Measurements from ENCODE around the gene MAST4.

Gene MAST4

DNA sequence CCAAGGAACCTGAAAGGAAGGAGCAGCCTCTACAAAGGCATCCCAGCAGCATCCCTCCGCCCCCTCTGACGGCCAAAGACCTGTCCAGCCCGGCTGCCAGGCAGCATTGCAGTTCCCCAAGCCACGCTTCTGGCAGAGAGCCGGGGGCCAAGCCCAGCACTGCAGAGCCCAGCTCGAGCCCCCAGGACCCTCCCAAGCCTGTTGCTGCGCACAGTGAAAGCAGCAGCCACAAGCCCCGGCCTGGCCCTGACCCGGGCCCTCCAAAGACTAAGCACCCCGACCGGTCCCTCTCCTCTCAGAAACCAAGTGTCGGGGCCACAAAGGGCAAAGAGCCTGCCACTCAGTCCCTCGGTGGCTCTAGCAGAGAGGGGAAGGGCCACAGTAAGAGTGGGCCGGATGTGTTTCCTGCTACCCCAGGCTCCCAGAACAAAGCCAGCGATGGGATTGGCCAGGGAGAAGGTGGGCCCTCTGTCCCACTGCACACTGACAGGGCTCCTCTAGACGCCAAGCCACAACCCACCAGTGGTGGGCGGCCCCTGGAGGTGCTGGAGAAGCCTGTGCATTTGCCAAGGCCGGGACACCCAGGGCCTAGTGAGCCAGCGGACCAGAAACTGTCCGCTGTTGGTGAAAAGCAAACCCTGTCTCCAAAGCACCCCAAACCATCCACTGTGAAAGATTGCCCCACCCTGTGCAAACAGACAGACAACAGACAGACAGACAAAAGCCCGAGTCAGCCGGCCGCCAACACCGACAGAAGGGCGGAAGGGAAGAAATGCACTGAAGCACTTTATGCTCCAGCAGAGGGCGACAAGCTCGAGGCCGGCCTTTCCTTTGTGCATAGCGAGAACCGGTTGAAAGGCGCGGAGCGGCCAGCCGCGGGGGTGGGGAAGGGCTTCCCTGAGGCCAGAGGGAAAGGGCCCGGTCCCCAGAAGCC is 569.6 kb downstream of the MAST4 start:
- H3K27me3 ChIP-seq (ENCODE audit: insufficient read depth, poor library complexity, severe bottlenecking) = no peaks in the 10 kb centered on the region
- peak; percentile 29 to 70 for DNase-seq (ENCODE audit: low read depth in 1 of 2, low spot score in 1 of 2)
- no peak overlapping the region for H3K4me3 ChIP-seq (replicated peaks; ENCODE audit: insufficient read depth, low read length)
- no peak for TF ChIP-seq POLR2AphosphoS5 (IDR thresholded peaks at IDR 0.05; ENCODE audit: low read depth)
- TF ChIP-seq, protein P1, sequence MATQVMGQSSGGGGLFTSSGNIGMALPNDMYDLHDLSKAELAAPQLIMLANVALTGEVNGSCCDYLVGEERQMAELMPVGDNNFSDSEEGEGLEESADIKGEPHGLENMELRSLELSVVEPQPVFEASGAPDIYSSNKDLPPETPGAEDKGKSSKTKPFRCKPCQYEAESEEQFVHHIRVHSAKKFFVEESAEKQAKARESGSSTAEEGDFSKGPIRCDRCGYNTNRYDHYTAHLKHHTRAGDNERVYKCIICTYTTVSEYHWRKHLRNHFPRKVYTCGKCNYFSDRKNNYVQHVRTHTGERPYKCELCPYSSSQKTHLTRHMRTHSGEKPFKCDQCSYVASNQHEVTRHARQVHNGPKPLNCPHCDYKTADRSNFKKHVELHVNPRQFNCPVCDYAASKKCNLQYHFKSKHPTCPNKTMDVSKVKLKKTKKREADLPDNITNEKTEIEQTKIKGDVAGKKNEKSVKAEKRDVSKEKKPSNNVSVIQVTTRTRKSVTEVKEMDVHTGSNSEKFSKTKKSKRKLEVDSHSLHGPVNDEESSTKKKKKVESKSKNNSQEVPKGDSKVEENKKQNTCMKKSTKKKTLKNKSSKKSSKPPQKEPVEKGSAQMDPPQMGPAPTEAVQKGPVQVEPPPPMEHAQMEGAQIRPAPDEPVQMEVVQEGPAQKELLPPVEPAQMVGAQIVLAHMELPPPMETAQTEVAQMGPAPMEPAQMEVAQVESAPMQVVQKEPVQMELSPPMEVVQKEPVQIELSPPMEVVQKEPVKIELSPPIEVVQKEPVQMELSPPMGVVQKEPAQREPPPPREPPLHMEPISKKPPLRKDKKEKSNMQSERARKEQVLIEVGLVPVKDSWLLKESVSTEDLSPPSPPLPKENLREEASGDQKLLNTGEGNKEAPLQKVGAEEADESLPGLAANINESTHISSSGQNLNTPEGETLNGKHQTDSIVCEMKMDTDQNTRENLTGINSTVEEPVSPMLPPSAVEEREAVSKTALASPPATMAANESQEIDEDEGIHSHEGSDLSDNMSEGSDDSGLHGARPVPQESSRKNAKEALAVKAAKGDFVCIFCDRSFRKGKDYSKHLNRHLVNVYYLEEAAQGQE (IDR thresholded peaks at IDR 0.05; ENCODE audit: insufficient replicate concordance, low read depth) = no peak
- TF ChIP-seq SPI1 (IDR thresholded peaks at IDR 0.05; ENCODE audit: borderline replicate concordance, low read depth) = no peak
- TF ChIP-seq, protein P2, sequence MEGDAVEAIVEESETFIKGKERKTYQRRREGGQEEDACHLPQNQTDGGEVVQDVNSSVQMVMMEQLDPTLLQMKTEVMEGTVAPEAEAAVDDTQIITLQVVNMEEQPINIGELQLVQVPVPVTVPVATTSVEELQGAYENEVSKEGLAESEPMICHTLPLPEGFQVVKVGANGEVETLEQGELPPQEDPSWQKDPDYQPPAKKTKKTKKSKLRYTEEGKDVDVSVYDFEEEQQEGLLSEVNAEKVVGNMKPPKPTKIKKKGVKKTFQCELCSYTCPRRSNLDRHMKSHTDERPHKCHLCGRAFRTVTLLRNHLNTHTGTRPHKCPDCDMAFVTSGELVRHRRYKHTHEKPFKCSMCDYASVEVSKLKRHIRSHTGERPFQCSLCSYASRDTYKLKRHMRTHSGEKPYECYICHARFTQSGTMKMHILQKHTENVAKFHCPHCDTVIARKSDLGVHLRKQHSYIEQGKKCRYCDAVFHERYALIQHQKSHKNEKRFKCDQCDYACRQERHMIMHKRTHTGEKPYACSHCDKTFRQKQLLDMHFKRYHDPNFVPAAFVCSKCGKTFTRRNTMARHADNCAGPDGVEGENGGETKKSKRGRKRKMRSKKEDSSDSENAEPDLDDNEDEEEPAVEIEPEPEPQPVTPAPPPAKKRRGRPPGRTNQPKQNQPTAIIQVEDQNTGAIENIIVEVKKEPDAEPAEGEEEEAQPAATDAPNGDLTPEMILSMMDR (IDR thresholded peaks at IDR 0.05; ENCODE audit: insufficient read depth, low read length) = no peak
- no peak for TF ChIP-seq GABPA (IDR thresholded peaks at IDR 0.05; ENCODE audit: low read depth)
- peak overlapping the region; percentile 69 for H3K27ac ChIP-seq (replicated peaks)

GRCh38 chr5:67166460-67167285 is 570.5 kb downstream of the MAST4 start:
- no peak overlapping the region; the same call in 1 of the 2 replicates for H3K4me3 ChIP-seq (replicated peaks; ENCODE audit: insufficient read depth, low read length)
- TF ChIP-seq, protein P2 (IDR thresholded peaks at IDR 0.05; ENCODE audit: insufficient read depth, low read length) = no peak
- TF ChIP-seq POLR2AphosphoS5 (IDR thresholded peaks at IDR 0.05; ENCODE audit: low read depth) (no peak), GABPA (IDR thresholded peaks at IDR 0.05; ENCODE audit: low read depth) (no peak), SPI1 (IDR thresholded peaks at IDR 0.05; ENCODE audit: borderline replicate concordance, low read depth) (no peak)
- TF ChIP-seq, protein P1 (IDR thresholded peaks at IDR 0.05; ENCODE audit: insufficient replicate concordance, low read depth) = no peak
- peak overlapping the region; percentile 69 for H3K27ac ChIP-seq (replicated peaks)
- no peaks in the 10 kb centered on the region for H3K27me3 ChIP-seq (ENCODE audit: insufficient read depth, poor library complexity, severe bottlenecking)
- no peak for DNase-seq (ENCODE audit: low read depth in 1 of 2, low spot score in 1 of 2)

DNA sequence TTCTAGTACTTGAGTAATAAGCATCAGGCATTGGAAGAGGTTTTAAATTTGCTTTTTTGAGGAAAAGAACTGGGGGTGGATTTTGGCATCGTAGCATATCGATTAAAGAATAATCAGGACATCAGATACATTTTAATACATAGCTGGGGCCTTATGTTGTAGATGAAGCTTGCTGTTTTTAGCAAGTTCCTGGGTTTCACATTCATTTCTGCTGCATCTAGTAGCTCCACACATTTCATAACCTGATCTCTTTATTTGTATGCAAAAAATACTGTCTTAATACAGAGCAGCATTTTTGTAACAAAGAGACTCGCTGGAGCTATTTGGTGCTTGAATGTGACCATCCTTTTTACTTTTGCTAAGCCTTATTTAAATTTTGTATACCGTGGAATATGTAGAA is 571.9 kb downstream of the MAST4 start:
- Histone ChIP-seq H3K27me3 (ENCODE audit: insufficient read depth, poor library complexity, severe bottlenecking) (no peaks in the 10 kb centered on the region), H3K27ac (replicated peaks) (no peak overlapping the region), H3K4me3 (replicated peaks; ENCODE audit: insufficient read depth, low read length) (no peak overlapping the region)
- DNase-seq (ENCODE audit: low read depth in 1 of 2, low spot score in 1 of 2) = no peak
- TF ChIP-seq POLR2AphosphoS5 (IDR thresholded peaks at IDR 0.05; ENCODE audit: low read depth) (no peak), GABPA (IDR thresholded peaks at IDR 0.05; ENCODE audit: low read depth) (no peak), SPI1 (IDR thresholded peaks at IDR 0.05; ENCODE audit: borderline replicate concordance, low read depth) (no peak)
- TF ChIP-seq, protein P1 (IDR thresholded peaks at IDR 0.05; ENCODE audit: insufficient replicate concordance, low read depth) = no peak
- TF ChIP-seq, protein P2 (IDR thresholded peaks at IDR 0.05; ENCODE audit: insufficient read depth, low read length) = no peak
